ENCODE results near the gene CSRP2.

The CSRP2 gene

DNA sequence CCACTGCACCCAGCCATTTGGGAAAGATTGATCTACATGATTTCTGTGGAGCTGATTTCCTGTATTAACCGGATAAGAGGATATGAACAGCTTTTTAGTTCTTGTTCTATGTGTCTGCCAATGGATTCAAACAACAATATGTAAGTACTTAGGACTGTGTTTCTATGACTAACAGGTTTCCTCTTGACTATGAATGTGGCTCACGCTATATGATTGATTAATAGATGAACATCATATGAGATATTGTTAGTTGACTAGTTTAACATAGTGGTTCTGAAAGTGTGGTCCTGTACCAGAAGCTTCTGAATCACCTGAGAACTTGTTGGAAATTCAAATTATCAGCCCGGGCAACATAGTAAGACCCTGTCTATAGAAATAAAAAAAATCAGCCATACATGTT lies 12.8 kb upstream of the CSRP2 start:
- DNase-seq, result no peak

DNA sequence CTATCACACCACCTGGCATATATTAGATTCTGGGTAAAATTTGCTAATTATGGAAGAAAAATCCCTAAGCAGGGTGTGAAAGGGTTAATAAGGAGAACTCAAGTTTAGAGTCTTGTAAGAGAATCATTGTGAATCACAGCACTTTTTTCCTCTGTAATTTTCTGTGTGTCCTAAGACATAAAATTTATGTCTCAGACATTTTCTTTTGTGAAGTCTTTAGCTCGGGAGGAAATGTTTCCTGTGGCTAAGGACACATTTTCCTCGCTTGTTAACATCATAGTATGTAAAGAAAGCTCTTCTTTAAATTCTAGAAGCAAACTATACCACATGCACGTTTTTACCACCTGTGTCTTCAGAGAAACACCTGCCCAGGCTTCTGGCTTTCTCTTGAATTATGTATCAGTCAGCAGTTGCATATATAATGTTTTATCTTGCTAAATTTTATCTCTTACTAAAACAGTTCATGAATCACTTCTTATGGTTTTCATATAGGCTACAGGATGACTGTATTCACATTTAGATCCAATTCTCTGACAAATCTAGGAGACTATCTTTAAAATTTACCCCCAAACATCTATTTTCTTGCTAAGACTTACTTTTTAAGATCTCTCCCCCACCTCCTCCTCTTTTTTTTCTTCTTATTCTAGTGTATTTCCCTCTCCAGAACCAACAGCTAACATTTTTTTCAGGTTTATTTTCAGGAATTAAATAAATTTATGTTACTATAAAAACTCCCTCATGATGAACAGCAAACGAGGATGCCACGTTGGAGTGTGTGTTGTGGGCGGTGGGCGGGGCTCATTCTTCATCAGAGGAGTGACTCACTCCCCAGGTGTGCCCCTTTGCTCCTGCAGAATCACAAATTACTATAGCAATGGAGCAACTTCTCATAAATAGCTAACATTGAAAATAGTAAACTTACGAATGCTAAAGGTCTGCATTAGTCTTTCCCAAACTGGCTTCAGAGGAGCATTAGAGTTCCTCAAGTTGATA lies 11.6 kb upstream of the CSRP2 start:
- DNase-seq, result no peak

GRCh38 chr12:76888775-76889174 lies 10.0 kb upstream of the CSRP2 start:
- DNase-seq, result no peak

GRCh38 chr12:76883811-76884210 lies 5.0 kb upstream of the CSRP2 start:
- DNase-seq, result no peak

DNA sequence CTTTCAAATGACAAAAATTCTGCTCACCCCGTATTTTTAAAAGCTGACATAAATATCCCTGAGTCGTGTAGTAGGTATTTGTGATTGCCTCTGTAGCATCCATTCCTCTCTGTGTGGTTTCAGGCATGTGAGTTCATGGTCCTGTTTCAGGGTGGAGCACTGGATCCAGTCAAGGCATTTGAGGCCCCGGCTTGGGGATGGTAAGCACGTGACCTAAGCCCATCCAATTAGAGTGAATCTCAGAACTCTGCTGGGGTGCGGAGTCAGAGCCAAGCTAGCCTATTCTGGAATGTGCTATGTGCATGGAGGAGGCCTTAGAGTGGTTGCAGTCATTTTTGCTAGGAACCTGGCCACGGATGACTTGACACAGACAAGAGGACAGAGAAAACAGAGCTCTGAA lies 4.3 kb upstream of the CSRP2 start:
- DNase-seq, result no peak

GRCh38 chr12:76882367-76882766 lies 3.5 kb upstream of the CSRP2 start:
- DNase-seq, result no peak

GRCh38 chr12:76881142-76881541 lies 2.3 kb upstream of the CSRP2 start:
- no peak for DNase-seq

DNA sequence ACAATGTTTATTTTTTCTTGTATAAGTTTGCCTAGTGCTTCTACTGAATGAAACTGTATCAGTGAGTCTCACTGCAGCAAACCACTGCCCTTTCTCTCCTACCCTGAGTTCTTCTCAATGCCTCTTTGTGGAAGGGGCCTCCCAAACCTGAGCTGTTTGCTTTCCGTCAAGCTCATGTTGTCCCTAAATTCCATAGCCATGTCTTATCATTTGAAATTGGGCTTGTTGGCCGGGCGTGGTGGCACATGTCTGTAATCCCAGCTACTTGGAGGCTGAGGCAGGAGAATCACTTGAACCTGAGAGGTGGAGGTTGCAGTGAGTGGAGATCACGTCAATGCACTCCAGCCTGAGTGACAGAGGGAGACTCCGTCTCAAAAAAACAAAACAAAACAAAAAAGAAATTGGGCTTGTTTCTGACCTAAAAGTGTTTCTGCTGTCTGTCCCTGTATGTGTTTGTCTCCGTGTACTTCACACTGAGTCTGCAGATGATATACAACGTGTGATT lies 1.8 kb upstream of the CSRP2 start:
- DNase-seq, result no peak

DNA sequence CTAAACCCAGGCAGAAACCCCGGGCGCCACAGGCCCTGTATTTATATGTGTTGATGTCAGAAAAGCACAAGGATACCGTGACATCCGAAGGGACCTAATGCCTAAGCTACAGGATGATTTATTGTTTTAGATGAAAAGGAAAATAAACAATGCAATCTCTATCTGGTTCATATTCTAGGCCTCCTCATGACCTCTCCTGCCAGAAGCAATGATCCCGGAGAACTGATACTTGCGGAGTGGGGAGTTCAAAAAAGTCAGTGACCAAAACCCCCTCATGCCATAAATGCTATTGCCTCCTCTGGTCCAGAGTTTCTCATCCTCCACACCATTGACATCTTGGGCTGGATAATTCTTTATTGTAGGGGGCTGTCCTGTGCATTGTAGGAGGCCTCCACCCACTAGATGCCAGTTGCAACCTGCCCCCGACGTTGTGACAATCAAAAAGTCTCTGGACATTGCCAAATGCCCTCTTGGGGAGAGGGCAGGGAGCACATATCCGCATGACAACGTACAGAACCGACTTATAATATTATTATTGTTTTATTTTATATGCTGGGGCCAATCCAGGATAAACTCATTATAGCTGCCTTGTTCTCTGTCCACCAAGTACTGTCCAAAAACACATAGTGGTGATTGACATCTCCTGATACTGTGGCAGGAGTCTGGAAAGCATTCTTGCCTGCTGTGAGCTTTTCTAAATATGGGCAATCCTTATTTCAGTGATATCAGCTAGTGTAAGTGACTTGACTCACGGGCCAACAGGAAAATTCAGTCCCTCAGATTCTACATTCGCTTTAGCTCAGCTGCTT lies 1.1 kb upstream of the CSRP2 start:
- no peak for DNase-seq

GRCh38 chr12:76878099-76878898 lies 520 bp downstream of the CSRP2 start:
- no peak for DNase-seq

- DNase-seq, result no peak
These were observed 2.1 kb downstream of the CSRP2 start for GRCh38 chr12:76876696-76877229.

DNA sequence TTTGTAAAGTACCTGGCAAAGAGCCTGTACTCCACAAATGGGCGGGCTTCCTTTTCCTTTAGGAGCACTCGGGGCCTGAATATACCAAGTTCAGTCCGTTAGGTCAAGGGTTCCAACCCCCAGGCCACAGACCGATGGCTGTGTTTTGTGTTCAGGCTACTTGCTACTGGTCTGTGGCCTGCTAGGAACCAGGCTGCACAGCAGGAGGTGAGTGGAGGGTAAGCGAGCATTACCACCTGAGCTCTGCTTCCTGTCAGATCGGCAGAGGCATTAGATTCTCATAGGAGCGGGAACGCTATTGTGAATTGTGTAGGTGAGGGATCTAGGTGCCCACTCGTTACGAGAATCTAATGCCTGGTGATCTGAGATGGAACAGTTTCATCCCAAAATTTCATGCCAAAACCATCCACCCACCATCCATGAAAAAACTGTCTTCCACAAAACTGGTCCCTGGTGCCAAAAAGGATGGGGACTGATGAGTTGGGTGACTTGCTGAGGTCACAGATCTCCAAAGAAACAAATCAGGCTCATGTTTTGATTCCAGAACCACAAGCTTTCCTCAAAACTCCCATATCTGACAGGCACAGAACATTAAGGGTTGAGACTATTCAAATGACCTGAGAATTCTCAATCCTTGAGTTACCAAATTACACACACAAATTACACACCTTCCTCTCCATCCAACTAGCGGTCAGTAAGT lies 4.2 kb downstream of the CSRP2 start:
- no peak for DNase-seq

DNA sequence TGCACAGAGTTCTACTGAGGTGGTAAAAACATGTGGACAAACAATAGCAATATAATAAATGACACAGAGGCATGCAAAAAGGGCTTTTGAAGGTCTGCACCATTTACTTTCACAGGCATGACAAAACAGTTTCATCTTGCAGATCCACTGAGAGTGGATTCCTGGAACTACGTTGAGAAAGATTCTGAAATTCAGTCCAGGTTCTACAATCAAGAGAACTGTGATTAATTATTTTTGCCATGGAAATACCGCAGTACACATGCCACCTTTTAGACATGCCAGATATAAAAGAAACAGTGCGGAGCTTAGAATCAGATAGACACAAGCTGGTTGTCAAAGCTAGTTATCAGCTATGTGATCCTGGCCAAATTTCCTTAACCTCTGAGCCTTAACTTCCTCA lies 4.8 kb downstream of the CSRP2 start:
- no peak for DNase-seq

- no peak for DNase-seq
These were observed 6.4 kb downstream of the CSRP2 start for GRCh38 chr12:76872415-76872814.

GRCh38 chr12:76871742-76872141 lies 7.1 kb downstream of the CSRP2 start:
- no peak for DNase-seq

DNA sequence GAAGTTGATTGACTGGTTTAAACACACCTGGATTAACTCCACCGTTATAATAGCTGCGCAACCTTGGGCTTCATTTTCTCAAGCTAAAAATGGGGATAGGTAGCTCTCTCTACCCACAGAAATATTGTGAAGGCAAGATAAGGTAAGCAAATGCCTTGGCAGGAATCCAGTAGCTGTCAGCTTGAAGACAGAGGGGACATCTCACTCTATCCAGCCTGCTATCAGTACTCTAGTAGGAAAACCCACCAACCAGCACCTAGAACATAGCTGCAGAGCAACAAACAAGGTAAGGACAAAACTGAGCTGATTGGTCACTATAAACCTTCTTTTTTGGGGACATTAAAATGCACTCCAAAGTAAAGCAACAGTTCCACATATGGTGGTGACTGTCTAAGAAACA lies 7.7 kb downstream of the CSRP2 start:
- no peak for DNase-seq

GRCh38 chr12:76866726-76867125 lies 12.1 kb downstream of the CSRP2 start:
- DNase-seq, result no peak

- no peak for DNase-seq
These were observed 12.7 kb downstream of the CSRP2 start for GRCh38 chr12:76866151-76866567.

GRCh38 chr12:76864791-76865400 lies 13.9 kb downstream of the CSRP2 start:
- DNase-seq, result no peak

DNA sequence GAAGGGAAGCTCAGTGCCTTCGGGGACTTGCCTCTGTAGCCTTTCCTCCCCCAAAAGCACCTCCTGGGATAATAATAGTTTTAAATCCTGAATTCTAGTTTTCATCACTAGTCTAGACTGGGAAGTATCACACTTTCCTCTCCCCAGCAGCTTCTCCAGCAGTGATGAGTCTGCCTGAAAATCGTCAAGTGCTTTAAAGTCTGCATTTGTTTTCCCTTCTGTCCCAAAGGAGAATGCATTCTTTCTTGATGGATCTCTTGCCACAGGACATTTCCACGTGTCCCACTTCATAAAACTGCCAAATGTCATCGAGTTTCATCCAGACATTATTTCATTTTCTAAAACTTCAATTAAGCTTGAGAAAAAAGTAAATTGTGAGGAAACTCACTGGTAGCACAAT lies 15.0 kb downstream of the CSRP2 start:
- no peak for DNase-seq

DNA sequence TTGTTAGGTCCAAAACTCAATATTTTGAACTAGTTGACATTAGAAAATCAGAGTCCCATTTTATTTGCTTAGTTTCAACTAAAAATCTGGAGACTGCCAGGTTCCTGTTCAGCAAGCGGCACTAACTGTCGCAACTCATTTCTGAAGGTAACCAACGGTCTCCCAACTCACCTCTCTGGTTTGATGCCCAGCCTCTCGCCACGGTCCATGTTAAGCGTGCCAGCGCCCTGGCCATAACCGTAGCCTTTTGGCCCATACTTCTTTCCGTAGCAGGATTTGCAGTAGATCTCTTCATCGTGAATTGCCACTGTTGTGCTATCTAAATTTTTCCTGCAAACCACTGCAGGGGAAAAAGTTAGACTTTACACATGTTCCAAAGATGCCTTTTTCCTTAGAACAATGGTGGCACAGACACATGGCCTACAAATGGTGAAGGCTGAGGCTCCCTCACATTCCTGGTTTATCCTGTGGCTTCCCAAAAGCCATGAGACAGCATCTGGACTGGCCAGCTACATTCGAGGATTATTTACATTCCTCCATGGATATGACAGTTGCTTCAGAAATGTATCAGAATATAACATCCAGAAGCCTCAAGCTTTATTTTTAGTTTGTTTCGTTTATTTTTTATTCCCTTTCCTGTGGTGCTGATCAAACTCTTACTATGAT lies 15.7 kb downstream of the CSRP2 start:
- no peak for DNase-seq

Measured in inflammatory macrophage (primary cell).